CMK (cell line): ENCODE results near the gene NOL8.

Source experiments
- DNase-seq: peaks from one replicate; pipeline ENCODE4 v3.0.0-alpha.2; 2010; ENCODE audit warnings: low read depth

Gene NOL8

DNA sequence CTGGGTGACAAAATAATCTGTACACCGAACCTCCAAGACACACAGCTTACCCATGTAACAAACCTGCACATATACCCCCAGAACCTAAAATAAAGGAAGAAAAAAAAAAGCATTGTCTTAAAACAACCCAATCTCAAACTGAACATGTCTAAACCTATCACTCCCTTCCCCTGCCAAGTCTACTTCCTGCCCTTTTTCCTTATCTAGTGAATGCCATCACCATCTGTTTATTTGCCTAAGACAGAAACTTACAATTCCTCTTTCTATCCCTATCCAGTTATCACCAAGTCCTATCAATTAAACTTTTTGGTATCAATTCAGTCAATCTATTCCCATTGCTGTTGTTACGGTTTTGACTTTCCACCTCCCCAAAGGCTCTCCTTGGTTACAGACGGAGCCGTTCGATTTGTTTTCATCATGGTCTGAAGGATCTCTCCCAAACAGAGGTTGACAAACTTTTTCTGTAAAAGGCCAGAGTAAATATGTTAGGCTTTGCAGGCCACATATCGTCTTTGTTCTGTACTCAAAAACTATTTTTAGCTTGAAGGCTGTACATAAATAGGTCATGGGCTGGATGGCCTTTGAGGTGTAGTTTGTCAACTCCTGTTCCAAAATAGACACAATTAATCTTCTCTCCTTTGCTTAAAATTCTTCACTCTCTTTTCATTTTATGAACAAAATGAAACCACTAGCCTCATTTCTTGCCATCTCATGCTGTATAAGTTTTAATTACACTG, 12.1 kb downstream of the NOL8 start:
- no peak for DNase-seq

DNA sequence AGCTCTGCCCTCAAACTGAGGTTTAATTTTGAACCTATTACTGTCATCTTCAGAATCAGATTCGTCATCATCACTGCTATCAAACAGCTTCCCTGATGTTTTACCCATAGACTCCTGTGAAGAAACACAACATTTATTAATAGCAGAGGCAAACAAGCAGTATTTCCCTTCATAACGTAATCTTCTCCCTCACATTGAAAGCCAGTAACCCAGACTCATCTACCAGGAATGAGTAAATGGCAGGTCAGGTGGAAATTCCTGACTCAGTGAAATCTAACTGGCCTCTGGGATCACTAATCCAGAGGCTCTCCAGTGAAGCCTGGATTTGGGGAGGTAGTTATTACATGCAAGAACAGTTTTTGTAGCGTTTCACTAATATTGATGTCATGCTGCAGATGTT, 14.6 kb downstream of the NOL8 start:
- DNase-seq, result no peak

DNA sequence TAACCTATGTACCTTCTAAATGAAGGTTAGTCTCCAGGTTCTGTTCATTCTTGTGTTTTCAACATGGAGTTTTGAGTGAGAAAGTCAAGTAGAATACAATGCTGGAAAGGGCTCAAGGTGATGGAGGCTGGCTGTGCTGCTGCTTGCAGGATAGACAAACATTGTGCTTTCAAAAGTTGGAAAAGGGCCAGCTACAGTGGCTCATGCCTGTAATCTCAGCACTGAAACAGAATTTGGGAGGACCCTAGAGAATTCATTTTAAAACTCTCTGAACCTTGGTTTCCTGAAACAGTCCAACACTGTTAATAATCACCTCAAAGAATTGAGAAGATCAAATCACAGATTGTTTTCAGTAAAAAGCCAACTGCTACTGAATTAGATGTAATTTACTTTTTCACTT, 16.3 kb downstream of the NOL8 start:
- no peak for DNase-seq

DNA sequence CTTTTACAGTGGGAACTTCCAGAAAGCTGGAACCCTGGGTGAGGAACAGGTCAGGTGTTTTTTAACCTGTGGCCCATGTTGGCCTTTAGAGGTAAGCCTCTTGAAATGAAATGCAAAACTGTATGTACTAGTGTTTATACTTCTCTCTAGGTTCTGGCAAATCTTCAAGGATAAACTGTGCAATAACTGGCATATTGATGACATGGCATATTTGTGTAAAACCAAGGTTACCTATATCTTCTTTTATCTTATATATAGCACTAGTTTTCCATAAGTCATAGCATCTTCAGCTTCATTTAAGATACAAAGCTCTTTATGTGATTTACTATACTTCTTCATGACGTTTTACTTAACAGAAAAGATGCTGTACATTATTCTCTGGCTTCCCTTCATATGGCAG, 24.2 kb downstream of the NOL8 start:
- DNase-seq, result no peak

DNA sequence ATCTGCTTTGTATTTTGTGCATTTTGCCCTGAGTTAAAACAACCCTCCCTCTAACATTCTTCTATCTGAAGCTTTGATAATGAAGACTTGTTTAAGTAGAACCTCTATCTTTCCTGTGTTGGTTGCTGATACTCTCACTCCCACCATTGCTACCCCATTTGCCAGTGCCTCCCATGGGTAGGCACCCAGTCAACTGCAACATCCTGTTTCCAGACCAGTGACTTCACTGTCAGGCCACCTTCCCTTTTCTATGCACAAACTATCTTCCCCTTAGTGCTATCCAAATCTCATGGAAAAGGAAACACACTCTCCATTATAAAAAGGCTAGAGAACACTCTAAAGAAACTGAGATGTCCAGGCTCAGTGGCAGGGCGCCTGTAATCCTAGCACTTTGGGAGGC, 26.0 kb downstream of the NOL8 start:
- DNase-seq, result no peak

DNA sequence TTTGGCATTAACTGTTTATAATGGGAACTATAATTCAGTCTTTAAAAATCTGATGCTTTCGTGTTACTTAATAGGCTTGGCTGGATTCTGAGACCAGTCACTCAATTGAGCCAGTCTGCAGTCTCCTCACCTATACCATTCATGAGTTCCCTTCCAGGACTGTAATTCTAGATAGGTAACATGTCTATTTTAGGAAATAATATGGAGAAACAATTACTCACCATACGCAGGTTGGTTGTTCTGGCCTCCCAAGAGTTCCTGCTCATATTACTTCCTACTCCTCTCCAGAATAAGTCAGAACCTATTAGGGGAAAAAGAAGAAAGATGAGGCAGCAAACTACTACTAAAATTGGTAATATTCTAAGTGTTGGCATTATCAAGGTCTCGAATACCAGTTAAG, 27.1 kb downstream of the NOL8 start:
- DNase-seq, result no peak

DNA sequence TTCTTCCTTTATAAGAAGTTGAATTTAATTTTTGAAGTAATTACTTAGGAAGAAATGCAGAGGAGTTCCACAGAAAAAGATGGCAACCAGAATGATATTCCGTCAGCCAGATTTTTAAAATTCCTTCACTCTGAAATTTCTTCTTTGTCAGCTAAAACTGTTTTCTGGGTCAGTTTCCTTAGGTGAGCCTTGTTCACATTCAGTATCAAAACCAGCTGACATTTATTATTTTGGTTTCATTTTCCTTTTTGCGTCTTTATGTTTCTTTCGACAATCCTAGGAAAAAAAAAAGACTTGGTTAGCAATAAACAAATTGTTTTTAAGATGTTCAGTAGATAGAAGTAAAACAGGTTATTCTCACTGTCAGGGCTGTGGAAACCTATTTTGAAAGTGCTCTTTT, 27.5 kb downstream of the NOL8 start:
- no peak for DNase-seq

DNA sequence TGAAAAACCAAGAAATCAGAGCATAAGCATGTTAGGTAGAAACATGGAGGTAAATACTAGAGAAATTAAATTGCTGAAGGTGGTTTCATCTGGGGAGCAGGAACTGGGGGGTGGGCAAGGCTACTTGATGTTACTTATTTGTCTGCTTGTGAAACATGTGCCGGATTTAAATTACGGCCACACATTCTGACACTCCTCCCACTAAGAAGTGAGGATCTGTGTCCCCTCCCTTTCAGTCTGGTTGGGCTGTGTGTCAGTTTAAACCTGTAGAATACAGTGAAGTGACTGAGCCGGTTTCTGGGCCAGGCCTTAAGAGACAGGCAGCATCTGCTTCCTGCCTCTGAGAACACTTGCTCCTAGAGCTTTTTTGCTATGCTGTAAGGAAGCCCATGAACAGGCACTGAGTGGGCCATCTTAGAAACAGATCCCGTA, 29.3 kb downstream of the NOL8 start:
- peak; percentile 55 for DNase-seq

DNA sequence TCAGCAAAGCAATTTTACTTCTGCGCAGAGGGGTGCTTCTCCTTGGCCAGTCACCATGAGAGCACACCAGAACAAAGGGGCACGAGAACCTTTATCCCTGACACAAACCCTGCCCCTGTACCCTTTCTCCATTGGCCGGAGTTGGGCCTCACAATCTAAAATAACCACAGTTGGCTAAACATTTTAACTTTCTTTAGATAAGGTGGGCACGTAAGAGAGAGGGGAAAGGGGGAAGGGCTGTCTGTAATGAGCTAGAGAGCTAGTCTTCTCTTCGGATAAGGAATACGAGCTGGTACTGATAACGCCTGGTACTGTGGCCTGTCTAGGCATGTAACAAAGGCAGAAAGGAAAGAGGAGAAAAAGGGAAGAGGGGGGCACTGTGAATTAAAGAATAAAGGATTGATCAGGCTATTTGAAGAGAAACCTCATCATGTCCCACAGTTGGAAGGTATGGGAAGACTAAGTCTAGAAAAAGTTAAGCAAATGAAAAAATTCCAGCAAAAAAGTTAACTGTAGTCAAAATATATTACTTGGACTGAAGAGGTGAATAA, 29.8 kb downstream of the NOL8 start:
- DNase-seq, result peak; percentile 54

DNA sequence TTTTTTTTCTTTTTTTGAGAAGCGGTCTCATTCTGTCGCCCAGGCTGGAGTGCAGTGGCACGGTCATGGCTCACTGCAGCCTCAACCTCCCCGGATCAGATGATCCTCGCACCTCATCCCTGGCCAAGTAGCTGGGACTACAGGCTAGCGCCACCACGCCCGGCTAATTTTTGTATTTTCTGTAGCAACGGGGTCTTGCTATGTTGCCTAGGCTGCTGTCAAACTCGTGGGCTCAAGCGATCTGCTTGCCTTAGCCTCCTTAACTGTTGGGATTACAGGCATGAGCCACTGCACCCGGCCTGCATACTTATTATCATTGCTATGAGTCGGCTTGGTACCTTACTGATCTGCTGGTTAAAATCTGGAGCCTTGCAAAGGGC, 30.9 kb downstream of the NOL8 start:
- no peak for DNase-seq

DNA sequence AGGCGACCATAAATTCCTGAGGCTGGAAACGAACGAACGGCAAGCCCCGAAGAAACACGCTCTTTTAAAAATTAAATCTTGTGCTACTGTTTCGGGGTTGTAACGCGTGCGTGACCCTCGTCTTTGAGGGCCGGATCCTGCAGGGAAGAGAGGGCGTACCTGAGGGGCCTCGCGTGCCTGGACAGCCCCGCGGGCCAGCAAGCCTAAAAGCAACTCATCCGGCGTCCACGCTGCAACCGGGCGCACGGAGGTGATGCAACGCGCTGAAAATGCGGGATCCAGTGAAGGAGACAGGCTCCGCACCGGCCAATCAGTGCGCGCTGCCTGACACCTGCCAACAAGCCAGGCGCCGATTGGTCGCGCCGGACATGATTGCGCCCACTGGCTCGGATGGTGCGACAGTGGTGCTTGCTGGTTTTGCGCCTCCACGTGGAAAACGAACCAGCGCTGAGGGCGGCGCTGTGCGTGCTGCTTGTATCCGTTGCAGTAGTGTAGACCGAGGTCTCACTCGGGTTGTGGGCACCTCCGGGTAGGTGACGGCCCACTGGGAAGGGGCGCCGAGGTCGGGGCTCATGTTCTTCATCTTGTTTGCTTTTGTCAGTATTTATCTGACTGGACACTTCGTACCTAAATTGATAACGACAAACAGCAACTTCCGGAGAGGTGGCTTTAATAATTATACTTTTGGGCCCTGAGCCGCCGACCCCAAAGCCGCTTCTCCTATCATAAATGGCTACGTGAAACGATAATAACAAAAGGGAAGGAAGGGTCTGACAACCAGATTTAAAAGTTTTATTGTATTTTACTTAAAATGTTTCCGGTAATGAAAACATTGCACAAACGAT, 31.5 kb downstream of the NOL8 start, which contains the start of gene IARS1:
TSS of gene IARS1 (minus strand) at position 246 of the 845 bp plus-strand sequence. CDS start 4,278 bp downstream, outside the sequence.
- DNase-seq, result peak; percentile 85

DNA sequence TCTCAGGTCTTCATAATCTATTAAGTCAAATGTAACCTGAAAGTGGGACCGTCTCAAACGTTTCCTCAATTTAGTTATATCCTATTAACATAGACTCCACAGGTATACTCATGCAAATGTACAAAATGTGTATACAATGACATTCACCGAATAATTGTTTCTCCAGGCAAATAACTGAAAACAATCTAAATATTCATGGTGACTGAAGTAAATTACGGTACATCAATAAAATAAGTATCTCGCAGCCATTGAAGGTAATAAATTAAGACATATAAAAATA, 32.1 kb downstream of the NOL8 start:
- no peak for DNase-seq

DNA sequence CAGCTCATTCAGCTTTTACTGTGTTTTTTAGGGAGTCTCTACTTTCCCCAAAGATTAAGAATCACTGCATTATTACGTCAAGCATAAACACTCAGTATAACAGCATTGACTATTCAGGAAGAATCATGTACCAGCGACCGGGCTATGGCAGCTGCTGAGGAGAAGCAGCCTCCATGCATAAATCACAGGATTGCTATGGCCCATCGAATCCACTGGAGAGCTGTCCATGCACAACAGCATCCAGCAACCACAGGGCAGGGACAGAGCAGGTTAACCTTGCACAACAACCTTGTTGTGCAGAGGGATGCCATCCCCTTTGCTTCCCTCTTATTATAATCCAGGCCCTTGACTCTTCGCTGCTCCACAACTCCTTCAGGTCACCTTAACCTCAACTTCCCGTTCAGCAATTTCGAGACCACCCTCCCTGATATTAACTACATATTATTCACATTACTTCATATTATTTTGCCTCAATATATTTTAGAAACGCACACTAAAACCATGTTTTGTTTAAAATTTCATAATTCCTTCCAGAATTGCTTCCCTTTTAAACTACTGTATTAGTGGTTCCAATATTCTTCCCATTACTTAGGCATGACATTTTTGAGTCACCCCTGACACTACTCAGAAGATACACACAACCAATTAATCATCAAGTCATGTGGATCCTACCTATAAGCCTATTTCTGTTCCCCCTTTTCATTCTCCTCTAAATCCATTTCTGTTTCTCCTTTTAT, 32.6 kb downstream of the NOL8 start:
- DNase-seq, result no peak

DNA sequence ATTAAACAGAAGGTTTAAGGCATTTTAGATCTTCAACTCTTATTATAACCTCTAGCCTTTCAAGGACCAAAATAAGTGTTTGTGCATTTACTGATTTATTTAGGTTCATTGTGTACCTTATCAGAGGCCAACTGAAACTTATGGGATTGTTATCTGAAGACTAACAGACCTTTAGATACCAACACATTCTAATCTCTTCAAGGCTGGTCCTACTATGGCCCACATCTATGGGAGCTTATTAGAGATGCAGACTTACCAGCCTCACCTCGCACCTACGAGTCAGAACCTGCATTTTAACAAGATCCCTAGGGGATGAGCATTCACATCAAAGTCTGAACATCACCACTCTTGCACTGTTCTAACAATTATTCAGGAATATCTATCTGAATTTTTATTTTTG, 33.6 kb downstream of the NOL8 start:
- no peak for DNase-seq

DNA sequence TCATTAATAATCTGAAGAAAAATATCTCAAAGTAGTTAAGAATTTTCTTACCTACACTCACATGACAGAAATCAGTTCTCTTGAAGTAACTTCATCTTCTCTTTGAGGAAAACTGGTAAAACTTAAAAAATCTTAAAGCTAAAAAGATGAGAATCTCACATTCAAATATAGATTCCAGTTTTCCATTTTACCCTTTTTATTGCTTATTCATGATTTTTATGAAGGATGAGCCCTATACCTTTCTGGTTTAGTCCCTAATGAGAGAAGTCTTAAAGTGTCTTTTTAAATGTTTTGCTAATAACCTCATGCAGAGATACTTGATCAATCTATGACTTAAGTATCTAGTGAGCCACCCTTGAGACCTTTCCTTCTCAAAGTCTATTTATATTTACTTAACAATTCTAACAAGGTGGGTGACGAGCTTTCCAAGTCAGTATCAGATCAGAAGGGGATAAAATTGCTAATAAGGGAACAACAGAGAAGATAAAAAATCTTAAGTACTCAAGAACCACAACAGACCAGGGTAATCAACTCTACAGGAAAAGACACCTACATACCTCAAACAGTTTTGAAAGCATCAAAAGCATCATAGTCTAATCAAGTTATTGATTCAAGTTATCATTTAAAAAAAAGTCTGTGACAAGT, 34.2 kb downstream of the NOL8 start:
- DNase-seq, result no peak

DNA sequence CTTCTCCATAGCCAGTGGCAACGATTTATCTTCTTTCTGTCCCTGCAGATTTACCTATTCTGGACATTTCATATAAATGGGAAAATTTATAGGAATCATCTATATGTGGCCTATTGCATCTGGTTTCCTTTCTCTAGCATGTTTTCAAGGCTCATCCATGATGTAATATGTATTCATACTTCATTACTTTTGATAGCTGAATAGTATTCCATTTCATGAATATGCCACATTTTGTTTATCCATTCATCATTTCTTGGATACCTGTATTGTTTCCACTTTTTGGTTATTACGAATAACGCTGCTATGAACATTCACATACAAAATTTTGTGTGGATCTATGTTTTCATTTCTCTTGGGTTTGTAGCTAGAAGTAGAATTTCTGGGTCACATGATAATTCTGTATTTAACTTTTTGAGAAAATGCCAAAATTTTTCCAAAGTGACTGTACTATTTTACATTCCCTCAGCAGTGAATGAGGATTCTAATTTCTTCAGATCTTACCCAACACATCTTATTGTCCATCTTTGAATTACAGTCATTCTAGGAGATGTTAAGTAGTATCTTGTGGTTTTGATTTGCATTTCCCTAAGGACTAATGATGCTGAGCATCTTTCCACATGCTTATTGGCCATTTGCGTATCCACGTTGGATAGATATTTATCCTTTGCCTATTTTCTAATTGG, 35.3 kb downstream of the NOL8 start:
- no peak for DNase-seq

DNA sequence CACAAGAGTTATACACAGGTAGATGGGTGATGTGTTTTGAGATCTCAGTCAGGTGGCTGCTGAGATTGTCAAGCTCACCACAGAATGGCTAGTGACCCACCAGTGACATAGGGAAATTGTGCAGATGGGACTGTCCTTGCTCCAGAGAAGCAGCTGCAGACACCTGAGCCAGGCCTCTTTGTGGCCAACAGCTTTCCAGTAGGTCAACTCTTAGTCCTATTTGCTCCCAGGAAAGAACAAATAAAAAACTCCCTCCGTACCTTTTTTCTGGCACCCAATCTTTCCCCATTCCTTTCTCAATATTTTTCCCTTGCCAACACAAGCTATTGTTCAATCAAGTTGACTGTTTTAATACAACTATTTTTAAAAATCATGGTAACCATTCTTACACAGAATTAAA, 45.8 kb downstream of the NOL8 start:
- DNase-seq, result no peak

DNA sequence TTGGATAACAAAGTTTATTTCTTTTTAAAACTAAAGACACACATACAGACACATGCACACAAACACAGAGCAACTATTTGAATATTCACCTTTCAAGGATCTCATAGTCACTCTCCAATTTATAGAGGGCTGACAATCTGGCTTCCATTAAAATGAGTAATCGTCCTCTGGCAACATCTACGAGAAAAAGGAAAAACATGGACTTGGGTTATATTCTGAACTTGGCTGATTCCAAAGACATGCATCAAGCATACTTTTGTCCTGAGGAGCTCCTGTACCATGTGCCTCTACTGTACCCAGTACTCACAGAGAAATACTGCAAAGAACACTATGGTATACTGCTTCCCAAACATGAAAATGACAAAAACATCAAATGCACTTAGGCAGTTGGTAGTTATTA, 47.0 kb downstream of the NOL8 start:
- no peak for DNase-seq

DNA sequence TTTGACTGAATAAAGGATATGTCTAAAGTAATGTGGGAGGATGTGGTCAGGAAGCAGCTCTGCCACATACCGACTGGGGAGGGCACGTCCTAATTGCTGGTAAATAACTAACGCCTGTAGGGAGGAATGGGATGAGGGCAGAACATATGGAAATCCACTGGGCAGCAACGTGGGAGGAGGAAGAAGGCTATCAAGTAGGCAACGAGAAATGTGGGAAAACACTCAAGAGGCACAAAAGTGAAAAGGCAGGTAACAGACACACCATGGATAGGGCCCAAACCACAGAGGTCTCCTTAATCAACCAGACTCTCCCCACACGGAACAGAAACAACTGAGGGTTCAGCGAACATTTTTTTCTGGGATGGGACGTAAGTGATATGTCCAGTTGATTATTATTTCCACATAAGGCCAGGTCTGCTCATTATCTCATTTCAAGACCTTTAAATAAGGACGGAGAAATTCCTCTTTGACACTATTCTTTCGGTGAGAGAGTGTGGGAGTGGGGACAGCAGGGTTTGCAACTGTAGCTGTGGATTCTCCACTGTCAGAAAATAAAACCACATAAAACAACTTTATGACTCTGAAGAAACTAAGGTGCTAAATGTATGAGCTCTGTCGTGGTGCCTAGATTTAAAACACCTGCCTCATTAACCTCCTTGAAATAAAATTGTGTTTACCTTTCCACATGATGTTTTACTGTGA, 48.7 kb downstream of the NOL8 start:
- no peak for DNase-seq

DNA sequence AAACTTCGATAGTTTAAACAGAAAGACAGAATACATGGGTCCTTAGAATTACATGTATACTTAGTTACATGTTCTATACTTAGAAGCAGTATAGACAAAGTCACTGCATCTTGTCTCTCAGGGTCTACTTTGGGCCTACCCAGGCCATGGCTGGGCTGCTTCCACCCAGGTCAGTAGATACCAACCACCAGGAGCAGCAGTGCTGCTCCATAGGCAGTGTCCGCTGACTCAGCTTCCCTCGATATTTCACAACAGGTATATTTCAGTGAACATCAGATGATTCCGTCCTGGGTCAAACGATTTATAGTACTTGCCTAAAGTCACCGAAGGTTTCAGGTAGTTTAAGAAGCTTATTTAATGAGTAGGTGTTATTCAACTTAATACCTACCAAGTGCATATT, 49.6 kb downstream of the NOL8 start:
- DNase-seq, result no peak

DNA sequence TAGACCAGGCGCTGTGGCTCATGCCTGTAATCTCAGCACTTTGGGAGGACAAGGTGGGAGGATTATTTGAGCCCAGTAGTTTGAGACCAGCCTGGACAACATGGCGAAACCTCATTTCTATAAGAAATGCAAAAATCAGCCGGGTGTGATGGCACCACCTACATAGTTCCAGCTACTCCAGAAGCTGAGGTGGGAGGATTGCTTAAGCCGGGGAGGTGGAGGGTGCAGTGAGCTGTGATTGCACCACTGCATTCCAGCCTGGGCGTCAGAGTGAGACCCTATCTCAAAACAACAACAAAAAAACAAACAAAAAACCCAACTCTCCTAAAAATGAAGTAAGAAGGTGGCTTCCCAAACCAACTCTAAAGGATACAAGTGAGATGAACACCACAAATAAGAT, 54.6 kb downstream of the NOL8 start:
- no peak for DNase-seq
